Stimulated activated CD8-positive, alpha-beta memory T cell treated with anti-CD3 and anti-CD28 coated beads, Interleukin-15, amount 100 ng/mL, for 24 hours (primary cell): Measurements from ENCODE around the gene ANXA8.

ENCODE experiments used
- DNase-seq: peaks from one replicate; pipeline ENCODE4 v3.0.0-alpha.2; 2020; ENCODE audit warnings: low read depth

The ANXA8 gene

DNA sequence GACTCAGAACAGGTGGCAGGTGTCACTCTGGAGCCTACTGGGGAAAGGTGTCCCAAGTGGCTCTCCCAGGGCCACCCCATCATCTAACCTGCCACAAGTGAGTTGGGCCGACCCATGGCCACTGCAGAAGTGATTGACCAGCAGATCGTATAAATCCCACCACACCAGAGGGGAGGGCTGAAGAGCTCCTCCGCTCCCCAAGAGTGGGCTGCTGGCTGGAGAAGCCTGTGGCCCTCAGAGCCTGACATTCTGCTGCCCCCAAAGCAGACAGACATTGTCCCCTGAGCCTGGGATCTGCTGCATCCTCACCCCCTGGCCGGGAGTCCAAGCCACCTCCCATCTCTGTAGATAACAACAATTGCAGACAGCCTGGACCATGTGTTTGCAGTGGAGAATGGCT lies 36.7 kb downstream of the ANXA8 start:
- no peak for DNase-seq

DNA sequence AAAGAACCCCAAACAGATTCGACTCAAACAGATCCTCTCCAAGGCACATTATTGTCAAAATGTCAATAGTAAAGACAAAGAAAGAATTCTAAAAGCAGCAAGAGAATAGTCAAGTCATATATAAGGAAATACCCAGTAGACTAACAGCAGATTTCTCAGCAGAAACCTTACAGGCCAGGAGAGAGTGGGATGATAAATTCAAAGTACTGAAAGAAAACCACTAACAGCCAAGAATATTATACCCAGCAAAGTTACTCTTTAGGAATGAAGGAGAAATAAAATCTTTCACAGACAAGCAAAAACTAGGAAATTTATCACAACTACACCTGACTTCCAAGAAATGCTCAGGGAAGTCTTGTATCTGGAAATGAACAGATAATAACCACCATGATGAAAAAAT lies 38.2 kb downstream of the ANXA8 start:
- no peak for DNase-seq

DNA sequence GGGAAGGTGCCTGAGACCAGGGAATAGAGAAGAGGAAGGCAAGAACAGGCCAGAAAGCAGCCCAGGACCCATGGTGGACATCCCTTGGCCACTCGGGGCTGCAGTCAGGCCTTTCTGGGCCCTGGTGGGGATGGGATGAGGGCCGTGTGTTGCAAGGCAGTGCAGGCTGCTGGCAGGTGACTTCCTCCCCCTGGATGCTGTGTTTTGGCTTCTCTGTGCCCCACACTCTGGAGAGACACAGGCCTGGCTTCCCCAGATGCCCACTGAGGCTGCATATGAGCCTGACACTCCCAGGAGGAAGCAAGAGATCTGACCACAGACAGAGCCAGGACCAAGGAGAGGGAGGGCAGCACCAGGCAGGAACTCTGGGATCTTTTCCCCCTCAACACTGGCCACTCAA lies 39.9 kb downstream of the ANXA8 start:
- DNase-seq, result no peak

DNA sequence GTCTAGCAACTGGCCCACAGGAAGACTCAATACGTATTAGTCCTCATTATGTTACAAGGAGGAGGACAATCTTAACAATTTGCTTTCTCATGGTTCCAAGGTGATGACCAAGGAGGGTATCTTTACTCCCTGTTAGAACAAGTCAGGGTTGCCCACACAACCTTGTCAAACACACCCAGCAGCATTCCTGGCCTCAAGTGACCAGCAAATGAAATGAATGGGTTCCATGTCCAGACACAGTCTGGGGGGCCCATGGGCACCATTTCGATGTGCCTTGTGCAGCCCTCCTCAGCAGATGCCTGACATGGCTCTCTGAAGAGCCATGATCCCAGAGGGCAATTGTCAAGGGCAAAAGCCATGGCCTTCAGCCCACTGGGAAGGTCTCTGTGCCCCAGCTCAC lies 40.8 kb downstream of the ANXA8 start:
- DNase-seq, result no peak

DNA sequence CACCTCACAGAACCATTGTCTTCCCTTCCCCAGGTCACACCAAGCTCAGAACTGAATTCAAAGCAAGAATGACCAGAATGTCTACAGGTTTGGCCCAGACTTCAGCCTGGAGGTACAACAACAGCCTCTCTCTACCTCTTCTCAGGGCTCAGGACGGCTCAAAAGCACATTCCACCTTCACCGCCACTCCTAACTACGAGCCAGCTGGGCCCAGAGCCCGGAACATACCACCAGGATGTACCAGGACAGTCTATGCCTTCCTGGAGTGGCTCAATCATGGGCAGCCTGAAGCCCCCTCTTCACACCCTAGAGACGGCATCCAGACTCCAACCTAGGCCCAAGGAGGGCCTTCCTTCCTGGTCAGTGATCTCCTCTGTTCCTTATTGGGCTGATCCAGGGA lies 41.6 kb downstream of the ANXA8 start:
- no peak for DNase-seq

DNA sequence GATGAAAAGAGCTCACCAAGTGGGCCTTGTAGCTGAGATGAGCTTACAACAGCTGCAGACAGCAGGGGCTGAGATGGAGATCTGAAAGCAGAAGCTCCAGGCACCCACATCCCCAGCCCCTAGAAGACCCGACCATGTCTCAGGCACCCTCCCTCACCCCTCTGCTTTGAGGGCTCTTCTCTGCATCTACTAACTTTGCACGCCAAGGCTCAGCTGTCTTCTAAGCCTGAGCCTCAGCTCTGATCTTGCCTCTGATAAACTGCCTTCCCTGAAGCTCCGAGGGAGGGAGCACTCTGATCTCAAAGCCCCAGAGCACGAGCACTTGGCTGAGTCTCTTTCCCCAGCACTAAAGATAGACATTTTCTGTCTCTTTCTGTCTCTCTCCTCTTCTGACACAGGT lies 42.0 kb downstream of the ANXA8 start:
- DNase-seq, result no peak

DNA sequence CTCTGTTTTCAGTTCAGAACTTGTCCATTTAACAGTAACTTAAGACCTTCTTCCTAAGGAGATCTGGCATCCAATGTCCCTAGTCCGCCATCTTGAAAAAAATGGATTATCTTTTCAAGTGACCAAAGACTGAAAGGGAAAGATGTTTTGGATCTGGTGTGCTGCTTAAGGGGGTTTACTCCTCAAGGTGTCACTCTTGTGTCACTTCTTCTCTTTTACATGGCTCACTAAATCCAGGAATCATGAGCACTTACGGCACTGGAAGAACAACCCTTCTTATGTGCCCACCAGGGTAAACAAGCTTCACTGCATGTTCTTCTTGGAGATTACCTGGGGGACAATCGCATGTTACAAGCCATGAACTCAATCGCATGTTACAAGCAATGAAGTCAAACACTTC lies 43.7 kb downstream of the ANXA8 start:
- DNase-seq, result no peak

DNA sequence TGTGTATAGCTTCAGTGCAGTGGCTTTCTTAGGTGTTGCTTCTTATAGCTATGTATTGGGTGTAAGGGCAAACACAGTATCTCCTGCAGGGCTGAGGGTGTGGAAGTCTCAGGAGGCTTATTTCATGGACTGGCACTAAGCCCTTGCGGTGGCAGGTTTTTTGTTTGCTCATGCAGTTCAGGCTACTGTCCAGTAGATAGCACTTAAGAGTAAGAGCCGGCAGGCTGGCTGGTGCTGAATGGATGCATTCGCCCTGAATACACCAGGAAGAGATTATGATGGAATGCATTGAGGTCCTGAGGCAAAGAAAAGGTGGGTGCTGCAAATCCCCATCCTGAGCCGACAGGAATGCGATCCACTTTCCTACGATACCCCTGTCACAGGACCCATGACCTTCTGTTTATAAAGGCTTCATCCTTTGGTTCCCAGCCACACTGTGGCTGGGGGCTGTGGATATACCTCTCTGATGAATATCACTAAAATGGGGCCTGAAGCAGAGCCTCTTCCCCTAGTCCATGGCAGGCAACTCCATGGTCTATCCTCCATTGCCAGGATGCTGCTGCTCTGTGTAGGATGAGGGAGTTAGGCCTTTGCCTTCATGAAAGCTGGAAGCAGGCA lies 44.9 kb downstream of the ANXA8 start:
- DNase-seq, result no peak

DNA sequence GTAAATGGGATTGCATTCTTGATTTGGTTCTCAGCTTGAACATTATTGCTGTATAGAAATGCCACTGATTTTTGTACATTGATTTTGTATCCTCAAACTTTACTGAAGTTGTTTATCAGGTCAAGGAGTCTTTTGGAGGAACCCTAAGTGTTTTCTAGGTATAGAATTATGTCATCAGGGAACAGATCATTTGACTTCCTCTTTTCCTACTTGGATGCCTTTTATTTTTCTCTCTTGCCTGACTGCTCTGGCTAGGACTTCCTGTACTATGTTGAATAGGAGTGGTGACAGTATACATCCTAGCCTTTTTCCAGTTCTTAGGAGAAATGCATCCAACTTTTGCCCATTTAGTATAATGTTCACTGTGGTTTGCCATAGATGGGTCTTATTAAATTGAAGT lies 48.8 kb downstream of the ANXA8 start:
- DNase-seq, result no peak

DNA sequence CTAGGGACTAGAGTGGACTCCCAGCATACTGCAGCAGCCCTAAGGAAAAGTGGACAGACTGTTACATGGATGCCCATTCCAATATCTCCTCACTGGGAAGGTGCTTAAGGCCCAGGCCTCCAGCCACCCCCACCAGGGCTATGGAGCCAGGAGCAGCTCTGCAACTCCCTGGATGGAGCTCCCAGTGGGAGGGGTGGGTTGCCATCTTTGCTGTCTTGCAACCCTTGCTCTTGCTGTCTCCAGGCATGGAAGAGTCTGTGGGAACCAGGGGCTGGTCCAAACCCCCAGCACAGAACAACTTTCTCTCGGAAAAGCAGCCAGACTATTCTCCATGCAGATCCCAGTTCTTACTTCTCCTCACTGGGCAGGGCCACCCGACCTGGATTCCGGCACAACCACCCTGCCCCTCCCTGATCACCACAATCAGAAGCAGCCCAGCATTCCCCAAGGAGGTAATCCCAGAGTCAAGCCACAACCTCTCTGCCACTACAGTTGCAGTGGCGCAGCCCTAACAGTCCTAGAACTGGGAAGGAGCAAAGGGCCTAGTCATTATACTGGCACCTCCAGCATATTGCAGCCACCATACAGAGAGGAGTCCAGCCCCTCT lies 58.0 kb downstream of the ANXA8 start:
- DNase-seq, result no peak

DNA sequence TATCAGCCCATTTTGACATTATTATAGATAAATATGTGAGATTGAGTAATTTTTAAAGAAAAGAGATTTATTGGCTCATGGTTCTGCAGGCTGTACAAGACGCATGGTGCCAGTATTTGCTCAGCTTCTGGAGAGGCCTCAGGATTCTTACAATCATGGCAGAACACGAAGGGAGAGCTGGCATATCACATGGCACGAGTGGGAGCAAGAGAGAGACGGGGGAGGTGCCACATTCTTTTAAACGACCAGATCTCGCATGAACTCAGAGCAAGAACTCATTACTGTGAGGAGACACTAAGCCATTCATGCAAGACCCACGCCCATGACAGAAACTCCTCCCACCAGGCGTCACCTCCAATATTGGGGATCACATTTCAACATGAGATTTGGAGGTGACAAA lies 59.7 kb downstream of the ANXA8 start:
- no peak for DNase-seq

DNA sequence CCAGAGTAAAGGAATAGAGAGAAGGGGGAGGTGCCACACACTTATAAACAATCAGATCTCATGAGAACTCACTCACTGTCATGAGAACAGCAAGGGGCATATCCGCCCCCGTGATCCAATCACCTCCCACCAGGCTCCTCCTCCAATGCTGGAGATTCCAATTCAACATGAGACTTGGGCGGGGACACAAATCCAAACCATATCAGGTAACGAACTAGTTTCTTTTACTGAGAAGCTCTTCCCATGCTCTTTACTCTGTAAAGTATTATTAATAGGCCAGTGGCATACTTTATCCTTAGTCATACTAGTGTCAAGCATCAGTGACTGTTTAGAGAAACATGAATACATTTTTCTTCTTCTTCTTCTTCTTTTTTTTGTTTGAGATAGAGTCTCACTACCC lies 60.4 kb downstream of the ANXA8 start:
- no peak for DNase-seq

DNA sequence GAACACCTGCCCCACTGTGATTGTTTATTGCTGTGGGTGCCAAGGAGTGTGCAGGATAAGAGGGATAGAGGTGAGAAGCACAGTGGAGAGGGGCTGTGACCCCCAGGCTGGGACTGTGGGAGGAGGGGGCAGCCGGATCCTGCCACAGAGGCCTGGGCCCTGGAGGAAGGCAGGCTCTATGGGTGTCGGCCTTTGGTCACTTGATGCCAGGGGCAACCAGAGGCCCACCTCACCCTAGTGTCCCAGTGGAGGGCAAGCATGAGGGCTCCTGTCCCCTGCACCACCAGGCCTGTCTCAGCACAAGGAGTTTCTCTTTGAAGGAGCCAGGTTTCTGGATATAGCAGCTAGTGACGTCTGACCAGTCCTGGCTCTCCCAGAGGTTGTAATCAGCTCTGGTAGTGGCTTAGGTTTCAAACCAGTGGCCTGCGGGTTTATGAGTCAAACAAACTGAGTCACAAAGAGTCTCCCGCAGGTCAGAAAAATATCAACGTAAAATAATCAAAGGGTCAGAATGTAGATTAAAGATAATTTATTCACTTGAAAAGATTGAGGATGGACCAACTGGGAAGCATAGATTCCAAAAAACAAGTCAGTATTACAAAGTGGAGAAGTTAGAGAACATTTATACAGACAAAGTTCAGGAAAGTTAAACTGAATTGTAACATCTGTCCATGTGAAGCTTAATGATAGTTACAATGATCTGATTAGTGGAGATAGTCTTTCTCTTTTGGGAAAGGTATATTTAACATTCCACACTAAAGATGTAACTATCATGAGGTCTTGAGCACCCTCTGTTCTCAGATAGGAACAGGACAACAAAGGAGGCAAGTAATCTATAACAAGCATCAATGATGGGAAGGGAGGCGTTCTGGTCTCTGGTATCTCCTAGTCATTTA lies 62.6 kb downstream of the ANXA8 start:
- no peak for DNase-seq

DNA sequence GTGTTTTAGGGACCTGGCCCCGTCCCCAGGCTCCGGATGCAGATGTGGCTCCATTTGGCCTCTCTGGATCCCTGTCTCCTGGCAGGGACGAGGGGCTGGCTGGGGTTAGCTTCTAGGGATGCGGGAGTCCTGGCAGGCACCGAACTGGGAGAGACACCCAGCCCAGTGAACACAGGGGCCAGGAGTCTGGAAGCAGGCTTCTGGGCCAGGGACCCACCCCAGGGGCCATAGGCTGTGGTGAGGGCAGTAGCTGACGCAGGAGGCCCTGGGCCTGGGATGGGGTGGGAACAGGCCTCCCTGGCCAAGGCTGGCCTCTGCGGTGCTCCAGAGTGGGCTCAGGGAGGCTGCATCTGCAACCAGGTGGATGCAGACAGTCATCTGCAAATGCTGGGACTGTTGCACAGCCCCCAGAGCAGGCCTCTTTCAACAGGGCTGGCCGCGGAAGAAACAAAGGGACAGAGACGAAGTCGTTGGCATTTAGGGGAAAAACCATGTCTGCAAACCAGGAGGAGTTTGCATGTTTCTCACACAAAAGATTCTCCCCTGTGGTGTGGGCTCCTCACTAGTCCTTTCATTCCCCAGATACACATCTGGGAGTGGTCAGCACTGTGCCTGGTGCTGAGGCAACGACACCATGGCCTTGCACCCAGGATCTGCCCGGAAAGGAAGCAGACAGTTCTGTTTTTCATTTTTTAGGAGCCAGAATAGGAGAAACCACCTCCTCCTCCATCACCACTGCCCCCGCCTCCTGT lies 63.4 kb downstream of the ANXA8 start:
- DNase-seq, result no peak

DNA sequence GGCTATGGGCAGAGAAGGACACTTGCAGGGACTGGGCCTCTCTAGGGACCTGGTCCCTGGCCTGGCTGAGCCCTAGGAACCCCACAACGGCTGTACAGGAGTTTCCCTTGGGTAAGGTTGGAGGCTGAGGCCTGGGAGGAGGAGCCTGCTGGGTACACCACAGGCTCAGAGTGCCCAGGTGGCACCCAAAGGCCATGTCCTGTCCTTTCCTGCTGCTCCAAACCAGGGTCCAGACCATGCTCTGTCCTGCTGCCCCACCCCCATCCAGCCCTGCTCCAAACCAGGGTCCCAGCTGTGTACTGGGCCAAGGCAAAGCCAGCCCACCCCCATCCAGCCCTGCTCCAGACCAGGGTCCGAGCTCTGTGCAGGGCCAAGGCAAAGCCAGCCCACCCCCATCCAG lies 64.5 kb downstream of the ANXA8 start:
- DNase-seq, result no peak

DNA sequence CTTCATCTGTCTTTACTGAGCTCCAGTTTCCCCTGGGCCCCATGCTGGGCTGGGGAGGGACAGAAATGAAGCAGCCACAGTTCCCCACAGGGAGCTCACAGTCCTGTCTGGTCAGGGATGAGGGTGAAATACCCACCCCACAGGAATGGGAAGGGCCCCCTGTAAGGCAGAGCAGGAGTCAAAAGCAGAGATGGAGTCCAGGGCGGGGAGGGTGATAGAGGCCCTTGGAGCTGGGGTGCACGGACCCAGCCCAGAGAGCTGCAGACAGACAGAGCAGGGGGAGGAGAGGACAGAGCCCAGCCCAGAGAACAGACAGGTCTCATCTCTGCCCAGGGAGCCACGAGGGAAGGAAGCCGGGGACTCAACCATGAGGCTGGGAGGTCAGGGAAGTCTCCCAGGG lies 64.9 kb downstream of the ANXA8 start:
- no peak for DNase-seq

DNA sequence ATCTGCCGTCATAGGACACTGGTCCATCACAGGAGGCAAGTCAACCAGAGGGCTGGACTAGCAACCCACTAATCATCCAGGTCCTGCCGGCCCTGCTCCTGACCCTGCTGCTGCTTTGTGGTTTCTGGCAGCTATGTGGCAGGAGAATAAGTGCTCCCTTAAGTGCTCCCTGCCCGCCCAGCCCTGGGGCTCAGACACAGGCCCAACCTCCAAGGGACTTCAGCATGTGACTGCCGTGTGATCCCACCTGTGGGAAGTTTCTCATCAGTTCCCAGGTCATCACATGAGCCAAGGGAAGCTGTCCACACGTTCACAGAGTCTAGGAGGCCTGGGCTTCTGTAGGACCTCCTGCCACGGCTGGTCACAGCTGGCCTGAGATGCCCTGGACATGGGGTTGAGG lies 65.6 kb downstream of the ANXA8 start:
- DNase-seq, result no peak
